ENCODE results near the gene TP53BP2. TPM values are rescaled to one million over a fixed set of nuclear protein-coding genes. Genes with fewer than 3 reads are reported as not detected.

Gene TP53BP2
- total and polyA plus RNA-seq, 10 donors: 5.2 to 50.7 (median 39.5) TPM

GRCh38 chr1:223845037-223845809 lies 524 bp downstream of the TP53BP2 start:
- no peak for DNase-seq
- WGBS, 5 donors: 0 to 1% (median 0%) methylated on average over 21 to 69 of the region's 69 CpGs
- TF ChIP-seq CTCF (IDR thresholded peaks at IDR 0.05 in 8 of 11, conservative IDR thresholded peaks at IDR 0.05 in 3 of 11) (no peak), POLR2A (IDR thresholded peaks at IDR 0.05) (no peak), POLR2AphosphoS5 (IDR thresholded peaks at IDR 0.05) (peak in 2 of 3 donors; percentile 14 to 66)
- Histone ChIP-seq H3K9me3 (no peaks in the 10 kb centered on the region), H3K4me1 (peaks cover 24 to 65% (median 51%) of the 10 kb centered on the region in 6 donors), H3K27me3 (replicated peaks in 1 of 7) (no peaks in the 10 kb centered on the region), H3K36me3 (no peaks in the 10 kb centered on the region), H3K4me3 (peak overlapping the region; percentile 70 to 96 (median 80)), H3K27ac (peak overlapping the region; percentile 96 to 100 (median 99))
- intact Hi-C loops (cut with DNase I; ENCODE audit: low total_unique reads): loop anchor here (10.0 kb wide), 1 partner anchor 130 kb away; the partner anchor contains the start of gene CAPN2

- intact Hi-C loops (cut with DNase I; ENCODE audit: low total_unique reads): loop anchor here (10.0 kb wide), 1 partner anchor 130 kb away; the partner anchor contains the start of gene CAPN2
- H3K9me3 ChIP-seq: no peaks in the 10 kb centered on the region
- TF ChIP-seq CTCF (IDR thresholded peaks at IDR 0.05 in 8 of 11, conservative IDR thresholded peaks at IDR 0.05 in 3 of 11) (no peak), POLR2A (IDR thresholded peaks at IDR 0.05) (no peak), POLR2AphosphoS5 (IDR thresholded peaks at IDR 0.05) (no peak)
- H3K27ac ChIP-seq: peak overlapping the region; percentile 96 to 100 (median 99)
- H3K36me3 ChIP-seq: no peaks in the 10 kb centered on the region
- peak overlapping the region; percentile 70 to 96 (median 80) for H3K4me3 ChIP-seq
- DNase-seq: peak; percentile 80
- H3K27me3 ChIP-seq (replicated peaks in 1 of 7): no peaks in the 10 kb centered on the region
- 0 to 2% (median 1%) methylated on average over 9 of the region's 9 CpGs for WGBS, 5 donors
- peaks cover 24 to 70% (median 52%) of the 10 kb centered on the region in 6 donors for H3K4me1 ChIP-seq
Measured at GRCh38 chr1:223844787-223845036, 1.0 kb downstream of the TP53BP2 start.

- Histone ChIP-seq H3K27me3 (replicated peaks in 1 of 7) (no peaks in the 10 kb centered on the region), H3K9me3 (no peaks in the 10 kb centered on the region), H3K4me3 (peak overlapping the region; percentile 70 to 96 (median 80)), H3K4me1 (peaks cover 24 to 75% (median 53%) of the 10 kb centered on the region in 6 donors), H3K36me3 (no peaks in the 10 kb centered on the region), H3K27ac (peak overlapping the region; percentile 96 to 100 (median 99))
- 49 to 66% (median 56%) methylated on average over 10 of the region's 10 CpGs for WGBS, 5 donors
- intact Hi-C loops (cut with DNase I; ENCODE audit: low total_unique reads): loop anchor here (10.0 kb wide), 1 partner anchor 129 kb away; the partner anchor contains the start of gene CAPN2
- no peak for DNase-seq
- TF ChIP-seq CTCF (IDR thresholded peaks at IDR 0.05 in 8 of 11, conservative IDR thresholded peaks at IDR 0.05 in 3 of 11): no peak
- TF ChIP-seq POLR2AphosphoS5 (IDR thresholded peaks at IDR 0.05): no peak
- no peak for TF ChIP-seq POLR2A (IDR thresholded peaks at IDR 0.05)
Measured at GRCh38 chr1:223843934-223844786, 1.6 kb downstream of the TP53BP2 start.
